GM20431 (cell line): Measurements from ENCODE around the gene CCDC148.
"Not testable (repeated sequence)": the region's sequence is repeated elsewhere in the genome, so short reads cannot be mapped to it uniquely, and the experiment has no call there.

ENCODE experiments used
- in situ Hi-C: fragments of 300-500 bp; cut with MseI, MboI; formaldehyde crosslinking; loops from one replicate; pipeline ENCODE4 v1.15.0; 2020; ENCODE audit warnings: low sequenced_read_pairs; ENCODE audit not compliant: unreplicated experiment

CCDC148 gene

GRCh38 chr2:158484892-158485556 is 28.5 kb upstream of the CCDC148 start:
- in situ Hi-C loops: no loop called here

GRCh38 chr2:158482594-158482993 is 26.0 kb upstream of the CCDC148 start:
- in situ Hi-C loops: no loop called here

GRCh38 chr2:158481116-158481515 is 24.6 kb upstream of the CCDC148 start:
- in situ Hi-C loops: no loop called here

GRCh38 chr2:158478816-158479215 is 22.3 kb upstream of the CCDC148 start:
- in situ Hi-C loops: no loop called here

- in situ Hi-C loops: no loop called here
Observed at GRCh38 chr2:158478237-158478636, 21.7 kb upstream of the CCDC148 start.

GRCh38 chr2:158477202-158477601 is 20.6 kb upstream of the CCDC148 start:
- in situ Hi-C loops: no loop called here

- in situ Hi-C loops: not testable (repeated sequence)
Observed at GRCh38 chr2:158474526-158475011, 18.0 kb upstream of the CCDC148 start.

- in situ Hi-C loops: no loop called here
Observed at GRCh38 chr2:158473719-158474392, 17.3 kb upstream of the CCDC148 start.

- in situ Hi-C loops: not testable (repeated sequence)
Observed at GRCh38 chr2:158473300-158473699, 16.7 kb upstream of the CCDC148 start.

- in situ Hi-C loops: not testable (repeated sequence)
Observed at GRCh38 chr2:158472829-158473228, 16.3 kb upstream of the CCDC148 start.

- in situ Hi-C loops: no loop called here
Observed at GRCh38 chr2:158467248-158467647, 10.7 kb upstream of the CCDC148 start.

- in situ Hi-C loops: no loop called here
Observed at GRCh38 chr2:158464426-158465281, 8.1 kb upstream of the CCDC148 start.

- in situ Hi-C loops: no loop called here
Observed at GRCh38 chr2:158463496-158464095, 7.0 kb upstream of the CCDC148 start.

- in situ Hi-C loops: no loop called here
Observed at GRCh38 chr2:158460632-158461297, 4.2 kb upstream of the CCDC148 start.

- in situ Hi-C loops: no loop called here
Observed at GRCh38 chr2:158459161-158460003, 2.8 kb upstream of the CCDC148 start.

GRCh38 chr2:158458617-158458920 is 2.0 kb upstream of the CCDC148 start:
- in situ Hi-C loops: no loop called here

GRCh38 chr2:158457826-158458616 is 1.5 kb upstream of the CCDC148 start:
- in situ Hi-C loops: no loop called here

- in situ Hi-C loops: no loop called here
Observed at GRCh38 chr2:158457092-158457825, 706 bp upstream of the CCDC148 start.
